OCI-LY1 (cell line): ENCODE measurements around the gene PLAAT5.

ENCODE experiments used
- H2AFZ ChIP-seq: fragments of 200-600 bp; sonication (generic), shearing (Covaris generic); 2 replicates; pipeline ENCODE4 v1.6.0; 2014; ENCODE audit warnings: antibody characterized with exemption, mild to moderate bottlenecking, low read length
- H3F3A ChIP-seq: fragments of 200-600 bp; sonication (generic), shearing (Covaris generic); 2 replicates; pipeline ENCODE4 v1.6.0; 2014; ENCODE audit warnings: mild to moderate bottlenecking, antibody characterized with exemption, low read length, moderate library complexity; ENCODE audit not compliant: insufficient read depth
- H3K27ac ChIP-seq: fragments of 200-600 bp; sonication (generic); 2 replicates; pipeline ENCODE4 v1.5.1; 2014; ENCODE audit warnings: low read length, mixed run types, mild to moderate bottlenecking, low read depth; ENCODE audit not compliant: poor library complexity, severe bottlenecking
- H3K27me3 ChIP-seq: fragments of 200-600 bp; sonication (generic); 2 replicates; pipeline ENCODE4 v1.6.0; 2014; ENCODE audit warnings: antibody characterized with exemption, mild to moderate bottlenecking, low read length, moderate library complexity; ENCODE audit not compliant: insufficient read depth
- H3K36me3 ChIP-seq: fragments of 200-600 bp; sonication (generic); 2 replicates; pipeline ENCODE4 v1.6.1; 2014; ENCODE audit warnings: mild to moderate bottlenecking, antibody characterized with exemption, low read length, moderate library complexity, mixed read lengths; ENCODE audit not compliant: insufficient read depth
- H3K4me1 ChIP-seq: fragments of 200-600 bp; sonication (generic); 2 replicates; pipeline ENCODE4 v1.5.1; 2014; ENCODE audit warnings: mild to moderate bottlenecking, low read length, moderate library complexity; ENCODE audit not compliant: insufficient read depth, severe bottlenecking
- H3K4me2 ChIP-seq: fragments of 200-600 bp; sonication (generic), shearing (Covaris generic); 2 replicates; pipeline ENCODE4 v1.6.1; 2014; ENCODE audit warnings: low read length
- H3K4me3 ChIP-seq: fragments of 200-600 bp; sonication (generic); 2 replicates; pipeline ENCODE4 v1.5.1; 2014; ENCODE audit warnings: low read length, low read depth, mild to moderate bottlenecking, mixed read lengths; ENCODE audit not compliant: poor library complexity, severe bottlenecking
- H3K79me2 ChIP-seq: fragments of 200-600 bp; shearing (Covaris generic); 2 replicates; pipeline ENCODE4 v1.6.1; 2016; ENCODE audit warnings: mixed run types, low read length, mixed read lengths; ENCODE audit not compliant: insufficient read depth
- H3K9ac ChIP-seq: fragments of 200-600 bp; sonication (generic), shearing (Covaris generic); 2 replicates; pipeline ENCODE4 v1.6.1; 2014; ENCODE audit warnings: mild to moderate bottlenecking, low read length, mixed read lengths
- H3K9me2 ChIP-seq: fragments of 200-600 bp; sonication (generic), shearing (Covaris generic); 2 replicates; pipeline ENCODE4 v1.6.1; 2014; ENCODE audit warnings: low read depth, mild to moderate bottlenecking, low read length, mixed read lengths
- H3K9me3 ChIP-seq: fragments of 200-600 bp; shearing (Covaris generic); 2 replicates; pipeline ENCODE4 v1.6.1; 2014; ENCODE audit warnings: low read length, mixed read lengths
- H4K20me1 ChIP-seq: fragments of 200-600 bp; sonication (generic), shearing (Covaris generic); 2 replicates; pipeline ENCODE4 v1.6.0; 2016; ENCODE audit warnings: mild to moderate bottlenecking, low read length; ENCODE audit not compliant: insufficient read depth
- CTCF ChIP-seq: fragments of 200-600 bp; sonication (generic), shearing (Covaris generic); IDR thresholded peaks from 2 replicates; pipeline ENCODE4 v1.5.1; 2017; ENCODE audit warnings: mild to moderate bottlenecking, antibody characterized with exemption, low read length, moderate library complexity, mixed read lengths
- EZH2 ChIP-seq: fragments of 200-600 bp; sonication (generic), shearing (Covaris generic); IDR thresholded peaks from 2 replicates; pipeline ENCODE4 v1.8.0; 2017; ENCODE audit warnings: borderline replicate concordance, mixed run types, mild to moderate bottlenecking, antibody characterized with exemption, low read length, moderate library complexity, mixed read lengths

Gene PLAAT5

GRCh38 chr11:63502252-63502820, 11.4 kb upstream of the PLAAT5 start:
- Histone ChIP-seq H3K36me3 (no peaks in the 10 kb centered on the region; the same call in 1 of the 2 replicates), H3K4me3 (no peak overlapping the region), H3K79me2 (no peaks in the 10 kb centered on the region), H3K4me2 (no peak overlapping the region), H3K9me2 (no peaks in the 10 kb centered on the region), H3K9me3 (peaks cover 6% of the 10 kb centered on the region; the same call in 1 of the 2 replicates), H4K20me1 (no peaks in the 10 kb centered on the region), H3K27ac (no peak overlapping the region), H3K4me1 (no peaks in the 10 kb centered on the region), H3F3A (no peaks in the 10 kb centered on the region), H2AFZ (no peak overlapping the region), H3K27me3 (0 out of 2 replicates have a peak, but pooled peaks cover 3% of the 10 kb centered on the region), H3K9ac (no peak overlapping the region)
- no peak for TF ChIP-seq CTCF
- no peak for TF ChIP-seq EZH2

- TF ChIP-seq EZH2 (no peak), CTCF (no peak)
- peaks cover 6% of the 10 kb centered on the region; the same call in 1 of the 2 replicates for H3K9me3 ChIP-seq
Observed at GRCh38 chr11:63501236-63501635, 10.3 kb upstream of the PLAAT5 start.

GRCh38 chr11:63499874-63500273, 8.9 kb upstream of the PLAAT5 start:
- H3K4me3 ChIP-seq: no peak overlapping the region
- H3K27me3 ChIP-seq: no peaks in the 10 kb centered on the region
- H3K27ac ChIP-seq: no peak overlapping the region
- TF ChIP-seq EZH2: no peak
- TF ChIP-seq CTCF: no peak
- no peak overlapping the region for H2AFZ ChIP-seq
- H3K4me2 ChIP-seq: no peak overlapping the region
- no peaks in the 10 kb centered on the region; the same call in 1 of the 2 replicates for H3K36me3 ChIP-seq
- H3K9me2 ChIP-seq: no peaks in the 10 kb centered on the region
- no peak overlapping the region for H3K9ac ChIP-seq
- no peaks in the 10 kb centered on the region for H3F3A ChIP-seq
- H3K79me2 ChIP-seq: no peaks in the 10 kb centered on the region
- no peaks in the 10 kb centered on the region for H4K20me1 ChIP-seq
- H3K4me1 ChIP-seq: no peaks in the 10 kb centered on the region
- H3K9me3 ChIP-seq: peaks cover 6% of the 10 kb centered on the region; the same call in 1 of the 2 replicates

More at GRCh38 chr11:63501236-63501635, 10.3 kb upstream of the PLAAT5 start:
- Histone ChIP-seq H3K27ac (no peak overlapping the region), H3K79me2 (no peaks in the 10 kb centered on the region), H3K36me3 (no peaks in the 10 kb centered on the region; the same call in 1 of the 2 replicates), H3K4me3 (no peak overlapping the region), H2AFZ (no peak overlapping the region), H3K9ac (no peak overlapping the region), H4K20me1 (no peaks in the 10 kb centered on the region), H3K27me3 (0 out of 2 replicates have a peak, but pooled peaks cover 3% of the 10 kb centered on the region), H3F3A (no peaks in the 10 kb centered on the region), H3K4me2 (no peak overlapping the region), H3K4me1 (no peaks in the 10 kb centered on the region), H3K9me2 (no peaks in the 10 kb centered on the region)
